Sigmoid colon (tissue), 7 donors: ENCODE results near the gene VWA2. TPM values are rescaled to one million over a fixed set of nuclear protein-coding genes. Genes with fewer than 3 reads are reported as not detected.

Experiments used
- DNase-seq: peaks from one replicate; pipeline ENCODE4 v3.0.0-alpha.2; 2019
- H3K27ac ChIP-seq, 4 donors: fragments of 200-600 bp; sonication (generic); one replicate each; pipeline ENCODE4 v1.5.1; 2016 to 2019; ENCODE audit warnings: mild to moderate bottlenecking in 1 of 4
- H3K27me3 ChIP-seq, 3 donors: fragments of 200-600 bp; sonication (generic); one replicate each; pipeline ENCODE4 v1.5.1; 2019; ENCODE audit warnings: mild to moderate bottlenecking in 1 of 3
- H3K36me3 ChIP-seq, 4 donors: fragments of 200-600 bp; sonication (generic); one replicate each; pipeline ENCODE4 v1.5.1; 2016 to 2019
- H3K4me1 ChIP-seq, 4 donors: fragments of 200-600 bp; sonication (generic); one replicate each; pipeline ENCODE4 v1.5.1; 2017 to 2019
- H3K4me3 ChIP-seq, 4 donors: fragments of 200-600 bp; sonication (generic); one replicate each; pipeline ENCODE4 v1.5.1; 2017 to 2019; ENCODE audit warnings: mild to moderate bottlenecking in 2 of 4, moderate library complexity in 1 of 4
- H3K9me3 ChIP-seq, 4 donors: fragments of 200-600 bp in 3 of 4; sonication (generic) in 3 of 4; one replicate each; pipeline versions ENCODE4 v1.5.1 to v1.6.1; 2013 to 2019
- CTCF ChIP-seq, 4 experiments: fragments of 450-650 bp in 3 of 4; fragments of 200-600 bp in 1 of 4; IDR thresholded peaks; one replicate each; pipeline ENCODE4 v1.5.1; 2016 to 2019; ENCODE audit warnings: antibody characterized with exemption in 4 of 4, mild to moderate bottlenecking in 3 of 4, moderate library complexity in 2 of 4
- EP300 ChIP-seq, 4 donors: sonication (generic); formaldehyde crosslinking; IDR thresholded peaks; one replicate each; pipeline ENCODE4 v1.6.1; 2017; ENCODE audit warnings: antibody characterized with exemption in 4 of 4
- POLR2A ChIP-seq, 2 donors: fragments of 450-650 bp; IDR thresholded peaks; one replicate each; pipeline ENCODE4 v1.6.1; 2016; ENCODE audit warnings: antibody characterized with exemption in 2 of 2, mild to moderate bottlenecking in 2 of 2, moderate library complexity in 2 of 2
- POLR2AphosphoS5 ChIP-seq, 4 donors: sonication (generic); formaldehyde crosslinking; IDR thresholded peaks; one replicate each; pipeline ENCODE4 v1.6.1; 2017; ENCODE audit warnings: antibody characterized with exemption in 4 of 4
- WGBS, 2 donors: extraction: QIAGEN DNeasy Blood & Tissue Kit; methylation state at CpG; one replicate each; pipeline ENCODE4 v1.1.7; 2013; 5-methylcytosine and 5-hydroxymethylcytosine counted together
- intact Hi-C: fragments of 100-400 bp; cut with DNase I; formaldehyde crosslinking; loops from one replicate; pipeline ENCODE4 v1.15.1; 2023
- polyA plus RNA-seq, 3 donors: library from polyadenylated mRNA; stranded (reverse); fragments of 200-250 nt; gene quantifications; one replicate each; pipeline ENCODE4 v1.2.3, GENCODE V29; 2013
- total RNA-seq, 4 donors: library from RNA; depleted of rRNA; stranded (reverse); fragments of >200 nt; gene quantifications; one replicate each; pipeline ENCODE4 v1.1.0, GENCODE V29; 2016
- donor health status: healthy with polysubstance abuse.
- donor health status: Bipolar disorder and iron deficiency.
- donor health status: healthy.

VWA2 gene
- total and polyA plus RNA-seq, 7 donors, result 0.23 to 1.3 (median 0.46) TPM; not detected in 3

DNA sequence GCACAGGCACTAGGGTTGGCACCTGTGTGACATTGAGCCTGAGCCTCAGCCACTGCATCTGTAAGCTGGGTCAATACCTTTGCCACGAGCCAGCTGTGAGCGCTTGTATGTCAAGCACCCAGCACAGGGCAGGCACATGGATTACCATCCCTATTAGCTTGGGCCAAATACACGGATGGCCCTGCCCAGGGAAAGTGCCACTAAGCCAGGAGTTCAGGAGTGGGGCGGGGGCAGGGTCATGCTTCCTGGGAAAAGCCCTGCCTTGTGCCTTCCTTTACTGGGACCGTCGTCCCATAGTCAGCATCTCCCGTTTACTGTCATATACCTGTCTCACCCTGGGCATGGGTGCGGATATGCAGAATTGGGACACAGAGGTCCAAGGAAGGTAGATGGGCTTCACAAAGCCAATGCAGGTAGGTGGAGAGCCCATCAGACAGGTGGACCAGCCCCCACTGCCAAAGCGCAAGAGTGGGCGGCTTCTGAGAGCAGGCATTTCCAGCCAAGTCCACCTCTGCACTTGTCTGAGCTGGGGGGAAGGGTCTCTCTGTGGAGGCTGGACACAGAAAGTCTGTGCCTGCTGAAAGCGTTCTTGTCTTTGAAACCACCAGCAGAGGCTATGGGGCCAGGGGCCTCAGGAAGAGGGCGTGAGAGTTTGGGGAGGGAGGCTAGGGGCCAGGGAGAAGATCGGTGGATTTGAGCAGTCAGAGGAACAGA is 72.6 kb downstream of the VWA2 start:
- no peaks in the 10 kb centered on the region for H3K36me3 ChIP-seq

DNA sequence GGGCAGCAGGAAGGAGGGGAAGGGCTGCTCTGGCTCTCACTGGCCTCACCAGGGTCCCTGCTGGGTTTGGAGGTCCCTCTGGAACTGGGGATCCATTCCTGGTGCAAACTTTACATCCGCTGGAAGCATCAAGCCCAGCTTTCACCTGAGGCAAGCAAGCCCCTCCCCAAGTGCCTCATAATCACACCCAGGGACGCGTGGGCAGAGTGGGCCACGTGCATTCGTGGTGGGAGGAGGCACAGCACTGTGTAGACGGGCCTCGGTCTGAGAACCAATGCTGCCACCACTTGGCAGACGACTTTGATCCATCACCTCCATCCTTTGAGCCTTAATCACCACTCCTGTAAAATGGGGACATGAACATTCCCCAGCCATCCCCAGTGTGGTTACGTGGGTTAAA is 74.1 kb downstream of the VWA2 start:
- no peaks in the 10 kb centered on the region for H3K36me3 ChIP-seq
- intact Hi-C loops, result no loop called here
- WGBS, 2 donors, result 95 to 96% methylated on average over 9 of the region's 9 CpGs

More for the DNA sequence above, 72.6 kb downstream of the VWA2 start:
- no peaks in the 10 kb centered on the region for H3K27me3 ChIP-seq
- H3K9me3 ChIP-seq, result no peaks in the 10 kb centered on the region
- DNase-seq, result peak; percentile 52
- no peak overlapping the region for H3K27ac ChIP-seq
- intact Hi-C loops, result no loop called here
- H3K4me1 ChIP-seq, result no peaks in the 10 kb centered on the region
- WGBS, 2 donors, result 87 to 90% methylated on average over 13 of the region's 13 CpGs
- H3K4me3 ChIP-seq, result no peak overlapping the region
- TF ChIP-seq POLR2A (IDR thresholded peaks at IDR 0.05) (no peak), POLR2AphosphoS5 (IDR thresholded peaks at IDR 0.05) (no peak), CTCF (IDR thresholded peaks at IDR 0.05) (no peak), EP300 (IDR thresholded peaks at IDR 0.05) (no peak)

DNA sequence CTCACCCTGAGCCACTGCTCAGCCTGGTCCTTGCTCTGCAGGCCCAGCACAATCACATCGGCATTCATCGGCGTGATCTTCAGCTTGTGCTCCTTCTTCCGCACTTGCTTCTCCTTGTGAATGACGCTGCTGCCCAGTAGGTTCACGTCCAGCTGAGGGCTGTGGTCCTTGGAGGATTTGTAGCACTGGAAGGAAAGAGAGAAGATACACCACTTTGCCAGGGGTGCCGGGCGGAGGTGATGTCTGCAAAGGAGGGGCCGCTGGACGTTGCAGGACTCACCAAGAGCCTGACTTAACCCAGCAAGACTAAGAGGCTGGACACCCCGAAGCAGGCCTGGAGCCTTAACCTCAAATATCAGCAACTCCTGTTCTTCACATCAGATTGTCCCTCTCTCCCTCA is 74.8 kb downstream of the VWA2 start:
- intact Hi-C loops, result no loop called here
- 85 to 92% methylated on average over 11 of the region's 11 CpGs for WGBS, 2 donors
- Histone ChIP-seq H3K4me3 (no peak overlapping the region), H3K4me1 (no peaks in the 10 kb centered on the region), H3K27me3 (no peaks in the 10 kb centered on the region), H3K27ac (no peak overlapping the region), H3K9me3 (no peaks in the 10 kb centered on the region), H3K36me3 (no peaks in the 10 kb centered on the region)
- DNase-seq, result peak; percentile 59
- TF ChIP-seq POLR2AphosphoS5 (IDR thresholded peaks at IDR 0.05), result no peak
- no peak for TF ChIP-seq CTCF (IDR thresholded peaks at IDR 0.05)
- TF ChIP-seq EP300 (IDR thresholded peaks at IDR 0.05), result no peak
- no peak for TF ChIP-seq POLR2A (IDR thresholded peaks at IDR 0.05)

More for the DNA sequence above, 74.1 kb downstream of the VWA2 start:
- H3K27ac ChIP-seq, result no peak overlapping the region
- H3K4me1 ChIP-seq, result no peaks in the 10 kb centered on the region
- no peaks in the 10 kb centered on the region for H3K9me3 ChIP-seq
- TF ChIP-seq POLR2AphosphoS5 (IDR thresholded peaks at IDR 0.05) (no peak), POLR2A (IDR thresholded peaks at IDR 0.05) (no peak), EP300 (IDR thresholded peaks at IDR 0.05) (no peak), CTCF (IDR thresholded peaks at IDR 0.05) (no peak)
- no peaks in the 10 kb centered on the region for H3K27me3 ChIP-seq
- DNase-seq, result peak; percentile 29
- H3K4me3 ChIP-seq, result no peak overlapping the region

DNA sequence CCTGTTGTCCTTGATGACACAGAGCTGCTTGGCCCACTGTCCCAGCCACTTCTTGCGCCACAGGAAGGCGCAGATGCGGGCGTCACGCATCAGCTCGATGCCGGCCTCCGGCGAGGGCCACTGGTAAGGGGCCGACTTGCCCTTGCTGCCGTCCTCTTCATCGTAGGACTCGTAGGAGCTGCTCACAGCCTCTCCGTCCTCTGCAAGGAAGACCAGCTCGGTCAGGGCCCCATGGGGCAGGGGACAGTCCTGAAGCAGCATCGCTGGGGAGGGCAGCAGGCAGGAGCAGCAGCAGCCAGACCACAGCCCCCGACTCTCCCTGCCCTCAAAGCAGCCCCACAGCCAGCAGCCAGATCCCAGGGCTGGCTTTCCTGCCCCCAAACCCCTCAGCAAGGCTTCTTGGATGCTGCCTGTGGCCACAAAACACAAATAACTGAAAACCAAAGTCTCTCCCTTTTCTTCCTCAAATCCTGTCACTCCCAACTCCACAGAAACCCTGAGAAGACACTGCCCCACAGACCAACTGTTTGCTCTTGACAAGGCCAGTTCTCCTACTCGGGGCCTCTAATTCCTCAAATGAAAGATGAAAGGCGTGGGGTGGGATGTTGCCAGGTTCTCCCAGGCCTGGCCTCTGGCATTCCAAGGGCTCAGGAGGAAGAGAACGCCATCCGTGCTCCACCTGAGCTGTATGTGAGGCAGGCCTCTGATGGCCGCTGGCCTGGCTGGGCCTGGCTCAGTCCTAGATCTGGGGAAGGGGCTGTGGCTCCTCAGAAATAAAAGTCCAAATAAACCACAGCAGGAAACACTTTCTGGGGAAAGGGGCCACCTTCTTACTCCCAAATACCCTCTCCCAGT is 76.7 kb downstream of the VWA2 start:
- Histone ChIP-seq H3K27me3 (no peaks in the 10 kb centered on the region), H3K4me1 (no peaks in the 10 kb centered on the region), H3K9me3 (no peaks in the 10 kb centered on the region), H3K27ac (no peak overlapping the region), H3K4me3 (no peak overlapping the region), H3K36me3 (no peaks in the 10 kb centered on the region)
- intact Hi-C loops, result no loop called here
- TF ChIP-seq EP300 (IDR thresholded peaks at IDR 0.05), result no peak
- no peak for TF ChIP-seq CTCF (IDR thresholded peaks at IDR 0.05)
- no peak for TF ChIP-seq POLR2AphosphoS5 (IDR thresholded peaks at IDR 0.05)
- no peak for TF ChIP-seq POLR2A (IDR thresholded peaks at IDR 0.05)
- 91 to 92% methylated on average over 22 of the region's 22 CpGs for WGBS, 2 donors
- DNase-seq, result peak; percentile 51
